HepG2 (cell line): Measurements from ENCODE around the gene ANKRD11.

ENCODE experiments used
- ESRRA ChIP-seq: sonication (generic); formaldehyde crosslinking; IDR thresholded peaks from 2 replicates; pipeline ENCODE4 v1.5.1; 2020; ENCODE audit warnings: mild to moderate bottlenecking, low read depth, missing genetic modification reagents
- MAF1 ChIP-seq: sonication (generic); formaldehyde crosslinking; IDR thresholded peaks from 2 replicates; pipeline ENCODE4 v1.5.0; 2020; ENCODE audit warnings: missing genetic modification reagents, borderline replicate concordance
- PHB2 ChIP-seq: fragments of 450-650 bp; IDR thresholded peaks from 2 replicates; pipeline ENCODE4 v1.6.1; 2018; ENCODE audit not compliant: partially characterized antibody
- TF ChIP-seq, protein P1 (sequence below): sonication (generic); formaldehyde crosslinking; IDR thresholded peaks from 2 replicates; pipeline ENCODE4 v1.5.0; 2020; ENCODE audit warnings: mild to moderate bottlenecking, missing genetic modification reagents, moderate library complexity

DNA sequence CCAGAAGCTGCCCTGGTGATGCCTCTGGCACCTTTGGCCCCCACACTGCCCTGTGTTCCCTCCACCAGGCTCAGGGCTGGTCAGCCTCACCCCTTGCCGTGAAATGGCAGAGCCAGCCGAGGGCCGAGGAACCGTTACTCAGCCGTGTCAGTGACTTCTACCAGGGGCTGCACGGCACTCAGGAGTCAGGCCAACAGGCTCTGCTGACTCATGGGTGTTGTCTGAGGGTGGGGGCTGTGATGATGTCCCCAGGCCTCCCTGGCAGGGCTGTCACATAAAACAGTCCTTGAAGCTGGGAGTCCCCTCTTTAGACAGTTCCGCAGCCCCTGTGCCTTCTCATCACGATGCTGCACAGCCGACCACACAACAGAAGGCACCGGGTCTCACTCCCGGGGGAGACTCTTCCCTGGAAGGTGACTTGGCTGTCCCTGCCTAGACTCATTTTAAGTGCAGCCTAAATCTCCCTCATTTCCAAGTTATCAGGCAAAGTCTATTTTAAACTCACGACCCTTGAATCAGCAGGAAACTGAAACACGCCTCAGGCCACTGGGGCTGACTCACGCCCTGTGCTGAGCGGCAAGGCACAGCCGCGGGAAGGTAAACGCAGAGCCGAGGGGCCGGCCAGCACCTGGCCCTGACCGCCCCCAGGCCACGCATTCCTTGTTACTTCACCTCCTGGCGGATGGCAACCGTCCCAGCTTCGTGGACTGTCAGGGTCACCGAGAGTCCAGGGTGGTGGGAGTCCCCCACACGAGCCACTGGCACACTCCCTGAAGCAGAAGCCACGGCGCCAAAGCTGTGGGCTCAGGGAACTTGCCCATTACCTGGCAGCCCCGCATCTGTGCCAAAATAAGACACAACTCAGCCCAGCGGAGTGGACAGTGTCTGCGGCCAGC lies 170.2 kb downstream of the ANKRD11 start:
- no peak for TF ChIP-seq ESRRA (CRISPR knock-in tag)
- TF ChIP-seq, protein P1, sequence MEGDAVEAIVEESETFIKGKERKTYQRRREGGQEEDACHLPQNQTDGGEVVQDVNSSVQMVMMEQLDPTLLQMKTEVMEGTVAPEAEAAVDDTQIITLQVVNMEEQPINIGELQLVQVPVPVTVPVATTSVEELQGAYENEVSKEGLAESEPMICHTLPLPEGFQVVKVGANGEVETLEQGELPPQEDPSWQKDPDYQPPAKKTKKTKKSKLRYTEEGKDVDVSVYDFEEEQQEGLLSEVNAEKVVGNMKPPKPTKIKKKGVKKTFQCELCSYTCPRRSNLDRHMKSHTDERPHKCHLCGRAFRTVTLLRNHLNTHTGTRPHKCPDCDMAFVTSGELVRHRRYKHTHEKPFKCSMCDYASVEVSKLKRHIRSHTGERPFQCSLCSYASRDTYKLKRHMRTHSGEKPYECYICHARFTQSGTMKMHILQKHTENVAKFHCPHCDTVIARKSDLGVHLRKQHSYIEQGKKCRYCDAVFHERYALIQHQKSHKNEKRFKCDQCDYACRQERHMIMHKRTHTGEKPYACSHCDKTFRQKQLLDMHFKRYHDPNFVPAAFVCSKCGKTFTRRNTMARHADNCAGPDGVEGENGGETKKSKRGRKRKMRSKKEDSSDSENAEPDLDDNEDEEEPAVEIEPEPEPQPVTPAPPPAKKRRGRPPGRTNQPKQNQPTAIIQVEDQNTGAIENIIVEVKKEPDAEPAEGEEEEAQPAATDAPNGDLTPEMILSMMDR (CRISPR knock-in tag) = no peak
- no peak for TF ChIP-seq PHB2
- TF ChIP-seq MAF1 (CRISPR knock-in tag) = no peak
